HG03045 (cell line): ENCODE measurements around the gene DCAF11.
"Not testable (repeated sequence)": the region's sequence is repeated elsewhere in the genome, so short reads cannot be mapped to it uniquely, and the experiment has no call there.

Experiments
- ATAC-seq: cut with Tn5 transposase; IDR thresholded peaks from one replicate; pipeline ENCODE4 v1.9.1; 2021; ENCODE audit warnings: mild to moderate bottlenecking, moderate library complexity; ENCODE audit not compliant: unreplicated experiment

DCAF11 gene

GRCh38 chr14:24095271-24096068 lies 19.1 kb upstream of the DCAF11 start:
- peak; percentile 48 for ATAC-seq

DNA sequence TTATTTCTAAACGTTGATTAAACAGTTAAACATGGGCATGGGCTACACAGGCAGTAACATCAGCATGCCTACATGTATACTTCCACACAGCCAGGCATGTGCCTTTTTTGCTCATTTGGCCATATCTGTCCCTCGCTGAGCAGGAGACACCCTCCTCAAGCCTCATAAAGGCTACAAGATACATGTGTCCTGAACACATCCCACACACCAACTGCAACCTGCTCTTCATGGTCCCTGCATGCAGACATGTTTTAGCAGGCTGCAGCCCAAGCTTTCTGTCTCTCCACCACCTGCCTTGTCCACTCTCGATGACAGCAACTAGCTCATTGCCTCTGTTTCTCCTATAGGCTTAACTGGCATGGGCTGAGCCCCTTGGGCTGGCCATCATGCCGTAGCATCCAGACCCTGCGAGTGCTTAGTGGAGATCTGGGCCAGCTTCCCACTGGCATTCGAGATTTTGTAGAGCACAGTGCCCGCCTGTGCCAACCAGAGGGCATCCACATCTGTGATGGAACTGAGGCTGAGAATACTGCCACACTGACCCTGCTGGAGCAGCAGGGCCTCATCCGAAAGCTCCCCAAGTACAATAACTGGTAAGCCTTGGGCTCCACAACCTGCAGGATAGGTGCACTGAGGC lies 17.9 kb upstream of the DCAF11 start:
- no peak for ATAC-seq

DNA sequence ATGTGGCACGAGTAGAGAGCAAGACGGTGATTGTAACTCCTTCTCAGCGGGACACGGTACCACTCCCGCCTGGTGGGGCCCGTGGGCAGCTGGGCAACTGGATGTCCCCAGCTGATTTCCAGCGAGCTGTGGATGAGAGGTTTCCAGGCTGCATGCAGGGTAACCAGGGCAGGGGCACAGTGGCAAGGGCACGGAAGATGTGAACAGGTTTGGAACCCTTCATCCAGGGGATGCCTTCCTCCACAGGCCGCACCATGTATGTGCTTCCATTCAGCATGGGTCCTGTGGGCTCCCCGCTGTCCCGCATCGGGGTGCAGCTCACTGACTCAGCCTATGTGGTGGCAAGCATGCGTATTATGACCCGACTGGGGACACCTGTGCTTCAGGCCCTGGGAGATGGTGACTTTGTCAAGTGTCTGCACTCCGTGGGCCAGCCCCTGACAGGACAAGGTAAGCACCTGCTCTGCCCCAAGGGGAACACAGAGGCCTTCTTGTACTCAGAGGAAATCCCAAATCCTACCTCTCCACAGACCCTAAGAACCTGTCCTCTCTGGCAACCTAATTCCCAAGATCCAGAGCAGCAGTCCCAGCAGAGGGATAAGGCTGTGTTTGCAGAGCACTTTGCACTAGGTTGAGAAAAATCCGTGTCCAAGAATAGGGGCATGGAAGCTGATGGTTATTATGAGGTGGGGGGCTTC lies 16.2 kb upstream of the DCAF11 start:
- ATAC-seq, result no peak

- ATAC-seq, result no peak
These were observed 15.4 kb upstream of the DCAF11 start for GRCh38 chr14:24098927-24099813.

DNA sequence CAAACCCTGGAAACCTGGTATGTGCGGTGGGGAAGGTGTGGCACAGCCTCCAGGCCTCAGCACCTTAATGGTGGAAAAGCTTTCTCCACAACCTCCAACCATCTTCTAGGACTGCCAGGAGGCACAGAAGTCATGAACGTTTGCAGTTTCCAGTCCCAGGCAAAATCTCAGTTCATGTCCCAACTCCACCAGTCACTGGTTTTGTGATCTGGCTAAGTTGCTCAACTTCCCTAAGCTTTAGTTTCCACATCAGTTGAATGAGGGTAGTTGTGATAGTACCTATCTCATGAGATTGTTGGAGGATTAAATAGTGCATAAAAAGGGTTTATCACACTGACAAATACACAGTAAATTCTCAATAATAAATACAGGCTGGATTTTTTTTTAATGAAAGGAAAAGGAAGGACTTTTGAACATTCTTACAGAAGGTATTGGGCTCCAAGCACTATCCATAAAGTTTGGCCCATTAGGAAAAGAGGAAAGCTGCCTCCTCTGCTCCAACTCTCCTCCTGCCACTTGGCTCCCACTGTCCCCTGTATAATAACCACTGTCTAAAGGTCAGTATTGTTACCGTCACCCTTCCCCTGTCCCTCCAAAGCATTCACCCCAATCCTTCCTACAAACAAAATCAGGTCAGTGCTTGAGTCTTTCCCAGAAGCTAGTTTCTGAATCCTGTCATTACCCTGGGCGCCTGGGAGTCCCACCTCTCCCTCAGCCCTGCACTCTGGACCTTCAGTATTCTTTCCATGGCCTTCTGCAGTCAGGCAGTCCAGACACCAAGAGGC lies 14.2 kb upstream of the DCAF11 start:
- no peak for ATAC-seq

DNA sequence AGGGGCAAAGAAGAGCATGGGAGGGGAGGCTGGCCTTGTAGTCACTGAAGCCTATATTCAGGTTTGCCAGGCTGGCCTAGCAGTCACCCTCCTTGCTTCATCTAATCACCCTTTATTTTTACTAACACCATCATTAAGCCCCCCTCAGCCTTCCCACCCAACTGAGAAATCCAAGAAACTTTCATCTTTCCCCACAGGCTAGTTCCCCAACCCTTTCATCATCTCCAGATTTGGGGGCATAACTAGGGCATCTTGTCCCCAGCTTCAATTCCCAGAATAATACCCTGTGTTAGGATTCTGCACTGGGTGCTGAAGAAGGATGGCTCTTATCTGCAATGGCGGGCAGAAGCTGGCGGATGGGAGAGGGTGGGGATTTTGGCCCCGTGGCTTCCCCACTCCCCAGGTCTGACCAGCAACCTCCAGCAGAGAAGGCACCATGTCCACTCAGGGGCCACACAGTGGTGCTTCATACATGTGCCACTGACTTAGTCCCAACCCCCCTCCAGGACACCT lies 13.5 kb upstream of the DCAF11 start:
- no peak for ATAC-seq

DNA sequence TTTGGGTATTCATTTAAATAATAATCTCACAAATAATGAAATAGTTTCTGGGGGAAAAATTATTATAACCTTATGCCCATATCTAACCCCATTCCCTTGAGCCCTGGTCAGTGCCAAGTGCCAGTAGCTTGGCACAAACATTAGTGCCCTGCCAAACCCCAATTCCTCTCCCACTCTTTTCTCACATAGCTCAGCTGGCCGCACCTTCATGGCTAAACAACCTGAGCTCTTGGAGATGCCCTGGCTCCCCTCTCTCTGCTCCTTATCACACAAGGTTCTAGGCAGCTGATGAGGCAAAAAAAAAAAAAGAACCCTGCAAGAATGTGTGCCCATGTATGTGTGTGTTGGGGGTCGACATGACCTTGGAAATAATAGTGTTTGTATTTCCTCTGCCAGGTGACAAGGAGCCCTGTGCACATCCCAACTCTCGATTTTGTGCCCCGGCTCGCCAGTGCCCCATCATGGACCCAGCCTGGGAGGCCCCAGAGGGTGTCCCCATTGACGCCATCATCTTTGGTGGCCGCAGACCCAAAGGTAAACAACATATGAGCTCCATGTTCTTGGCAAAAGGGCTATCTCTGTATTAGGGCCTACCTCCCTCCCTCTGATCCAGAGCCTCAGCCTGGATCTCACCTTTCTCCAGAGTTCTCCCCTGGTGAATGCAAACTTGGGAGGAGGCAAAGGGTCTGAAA lies 12.1 kb upstream of the DCAF11 start:
- no peak for ATAC-seq

GRCh38 chr14:24103451-24103850 lies 11.1 kb upstream of the DCAF11 start:
- no peak for ATAC-seq

DNA sequence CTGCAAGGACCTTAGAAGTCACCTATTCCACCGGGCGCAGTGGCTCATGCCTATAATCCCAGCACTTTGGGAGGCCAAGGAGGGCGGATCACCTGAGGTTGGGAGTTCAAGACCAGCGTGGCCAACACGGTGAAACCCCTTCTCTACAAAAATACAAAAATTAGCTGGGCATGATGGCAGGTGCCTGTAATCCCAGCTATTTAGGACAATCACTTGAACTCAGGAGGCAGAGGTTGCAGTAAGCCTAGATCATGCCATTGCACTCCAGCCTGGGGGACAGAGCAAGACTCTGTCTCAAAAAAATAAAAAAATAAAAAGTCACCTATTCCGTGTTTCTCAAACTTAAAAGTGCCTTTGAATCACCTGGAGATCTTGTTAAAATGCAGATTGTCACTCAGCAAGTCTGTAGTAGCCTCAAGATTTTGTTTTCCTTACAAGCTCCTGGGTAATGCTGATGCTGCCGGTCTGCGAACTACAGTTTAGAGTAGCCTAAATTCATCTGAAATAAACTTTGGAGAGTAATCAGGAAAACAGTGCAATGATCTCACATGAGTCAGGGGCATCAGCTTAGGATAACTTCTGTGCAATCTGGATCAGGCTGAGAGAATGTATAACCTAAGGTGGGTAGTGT lies 8.9 kb upstream of the DCAF11 start:
- not testable (repeated sequence) for ATAC-seq

DNA sequence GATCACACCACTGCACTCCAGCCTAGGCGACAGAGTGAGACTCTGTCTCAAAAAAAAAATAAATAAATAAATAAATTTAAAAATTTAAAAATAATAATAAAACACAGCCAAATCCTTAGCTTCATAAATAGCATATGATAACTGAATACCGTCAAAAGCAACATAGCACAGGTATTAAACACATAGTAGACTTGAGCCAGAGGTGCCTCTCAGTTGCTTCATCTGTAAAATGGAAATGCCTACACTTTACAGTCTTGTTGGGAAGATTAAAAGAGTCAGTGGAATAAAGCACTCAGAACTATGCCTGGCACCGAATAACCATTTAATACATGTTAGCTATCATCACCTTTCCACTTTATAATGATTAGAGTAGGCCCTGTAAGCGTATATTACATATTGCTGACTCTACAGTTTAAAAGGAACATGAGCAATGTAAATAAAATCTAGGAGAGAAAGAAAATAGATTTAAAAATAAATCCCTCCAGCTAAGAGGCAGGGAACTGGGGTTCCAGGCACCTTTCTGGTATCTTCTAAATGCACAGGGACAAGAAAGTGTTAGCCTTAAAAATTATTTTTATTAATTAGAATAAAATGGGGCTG lies 7.8 kb upstream of the DCAF11 start:
- no peak for ATAC-seq

GRCh38 chr14:24108336-24108874 lies 6.2 kb upstream of the DCAF11 start:
- peak; percentile 19 for ATAC-seq

DNA sequence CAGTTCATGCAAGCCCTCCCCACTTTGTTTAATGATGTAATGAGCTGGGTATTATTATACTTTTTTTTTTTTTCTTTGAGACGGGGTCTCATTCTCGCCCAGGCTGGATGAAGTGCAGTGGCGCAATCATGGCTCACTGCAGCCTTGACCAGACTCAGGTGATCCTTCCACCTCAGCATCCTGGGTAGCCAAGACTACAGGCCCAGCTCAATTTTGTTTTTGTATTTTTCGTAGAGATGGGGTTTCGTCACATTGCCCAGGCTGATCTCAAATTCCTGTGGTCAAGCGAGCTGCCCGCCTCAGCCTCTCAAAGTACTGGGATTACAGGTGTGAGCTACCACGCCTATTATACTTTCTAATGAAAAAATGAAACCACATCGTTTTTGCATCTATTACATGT lies 4.5 kb upstream of the DCAF11 start:
- no peak for ATAC-seq

DNA sequence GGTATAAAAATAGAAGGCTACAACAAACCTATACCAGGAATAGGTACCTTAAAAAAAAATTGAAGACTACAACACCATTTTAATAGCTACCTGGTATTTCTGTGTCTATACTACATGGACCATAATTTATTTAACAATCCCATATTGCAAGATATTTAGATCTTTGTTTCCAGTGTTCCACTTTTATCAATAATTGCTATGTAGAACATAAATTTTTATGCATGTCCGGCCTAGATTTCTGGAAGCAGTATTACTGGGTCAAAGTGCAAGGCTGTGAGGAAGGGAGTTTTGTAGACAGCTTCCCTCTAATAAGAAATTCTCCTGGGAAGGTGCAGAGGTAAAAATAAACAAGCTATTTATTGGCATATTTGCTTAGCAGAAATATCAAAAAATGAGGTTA lies 4.1 kb upstream of the DCAF11 start:
- no peak for ATAC-seq

GRCh38 chr14:24113379-24113800 lies 1.2 kb upstream of the DCAF11 start:
- no peak for ATAC-seq

DNA sequence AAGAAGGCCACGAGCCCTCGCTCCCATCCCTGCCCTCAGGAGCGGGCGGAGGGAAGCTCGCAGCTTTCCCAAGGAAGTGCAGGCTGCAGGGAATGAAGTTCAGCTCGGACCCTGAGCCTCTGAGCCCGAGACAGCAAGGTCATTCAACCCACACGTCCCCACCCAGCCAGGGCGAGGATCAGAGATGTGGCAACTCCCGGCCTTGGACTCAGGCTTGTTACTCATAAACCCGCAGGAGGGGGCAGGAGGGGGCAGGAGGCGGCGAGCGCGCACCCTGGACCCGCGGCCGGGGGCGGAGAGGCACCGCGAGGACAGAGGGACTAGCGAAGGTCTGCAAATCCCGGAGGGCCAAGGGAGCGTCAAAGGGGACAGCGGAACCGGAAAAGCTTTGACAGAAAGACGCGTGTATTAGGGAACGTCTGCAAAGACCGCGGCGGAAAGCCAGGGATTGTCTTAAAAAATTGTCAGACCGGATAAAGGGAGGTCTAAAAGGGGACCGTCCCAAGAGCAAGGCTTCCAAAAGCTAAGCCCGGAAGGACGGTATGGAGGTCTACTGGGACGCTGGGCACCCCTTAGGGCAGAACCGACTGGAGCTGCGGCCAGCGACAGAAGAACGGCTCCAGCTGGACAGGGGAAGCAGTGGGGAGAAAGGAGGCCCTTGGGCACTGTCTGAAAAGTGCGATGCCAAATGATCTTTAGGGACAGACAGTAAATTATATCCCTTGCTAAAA lies 611 bp upstream of the DCAF11 start:
- ATAC-seq, result peak; percentile 29

DNA sequence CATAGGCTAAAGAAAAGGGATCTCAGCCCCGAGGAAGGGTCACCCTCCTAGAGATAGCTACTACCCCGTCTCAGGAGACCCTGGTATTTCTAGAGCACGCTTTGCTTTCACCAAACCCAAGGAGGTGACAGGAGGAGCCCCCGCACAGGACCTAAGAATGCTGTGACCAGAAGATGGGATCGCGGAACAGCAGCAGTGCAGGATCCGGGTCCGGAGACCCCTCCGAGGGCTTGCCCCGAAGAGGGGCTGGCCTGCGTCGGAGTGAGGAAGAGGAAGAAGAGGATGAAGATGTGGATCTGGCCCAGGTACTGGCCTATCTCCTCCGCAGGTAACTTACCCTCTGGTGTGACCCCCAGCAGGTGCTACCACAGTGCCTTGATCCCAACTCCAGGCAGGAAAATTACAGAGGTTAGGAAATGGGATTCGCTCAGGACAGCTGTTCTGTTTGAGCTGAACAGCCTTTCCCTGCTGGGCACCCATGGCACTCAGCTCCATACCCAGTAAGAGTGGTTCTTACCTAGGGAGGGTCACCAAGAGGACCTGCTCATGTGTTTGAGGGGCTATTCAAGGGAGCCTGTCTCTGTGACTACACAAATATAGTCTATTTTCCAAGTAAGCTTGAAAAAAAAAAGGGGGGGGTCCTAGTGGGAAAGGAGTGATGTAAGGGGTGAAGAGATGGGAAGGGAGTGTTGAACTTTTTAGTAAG lies 998 bp downstream of the DCAF11 start:
- ATAC-seq, result no peak
